Stimulated activated CD8-positive, alpha-beta memory T cell treated with anti-CD3 and anti-CD28 coated beads, Interleukin-7, amount 100 ng/mL, for 1 hour (primary cell): ENCODE results near the gene VSIG8.
A peak's percentile ranks its signal among the peaks of the same experiment; 100 is the strongest.
"Not testable (repeated sequence)": the region's sequence is repeated elsewhere in the genome, so short reads cannot be mapped to it uniquely, and the experiment has no call there.

ENCODE experiments used
- DNase-seq, 2 donors: peaks; one replicate each; pipeline ENCODE4 v3.0.0-alpha.2; 2020; ENCODE audit warnings: low read depth in 2 of 2

VSIG8 gene, protein sequence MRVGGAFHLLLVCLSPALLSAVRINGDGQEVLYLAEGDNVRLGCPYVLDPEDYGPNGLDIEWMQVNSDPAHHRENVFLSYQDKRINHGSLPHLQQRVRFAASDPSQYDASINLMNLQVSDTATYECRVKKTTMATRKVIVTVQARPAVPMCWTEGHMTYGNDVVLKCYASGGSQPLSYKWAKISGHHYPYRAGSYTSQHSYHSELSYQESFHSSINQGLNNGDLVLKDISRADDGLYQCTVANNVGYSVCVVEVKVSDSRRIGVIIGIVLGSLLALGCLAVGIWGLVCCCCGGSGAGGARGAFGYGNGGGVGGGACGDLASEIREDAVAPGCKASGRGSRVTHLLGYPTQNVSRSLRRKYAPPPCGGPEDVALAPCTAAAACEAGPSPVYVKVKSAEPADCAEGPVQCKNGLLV

DNA sequence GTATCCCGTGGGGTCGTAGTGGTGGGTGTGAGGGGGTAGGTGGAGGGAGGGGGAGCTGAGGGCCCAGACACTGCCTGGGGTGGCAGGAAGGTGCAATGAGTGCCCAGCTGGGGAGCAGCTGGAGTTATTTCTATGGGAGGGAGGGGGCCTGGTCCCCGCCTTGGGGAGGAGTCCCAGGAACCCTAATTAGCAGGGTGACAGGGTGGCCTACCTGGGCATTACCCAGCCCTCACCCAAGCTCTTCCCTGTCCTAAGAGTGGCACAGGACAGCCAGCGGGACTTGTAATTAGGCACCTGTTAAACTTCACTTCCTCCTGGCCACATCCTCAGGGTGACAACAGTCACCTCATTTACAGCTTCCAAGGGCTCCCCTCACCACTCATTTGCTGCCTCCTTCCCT, at the start of gene VSIG8:
Gene VSIG8, minus strand, starts transcription at position 101 of the 400 bp plus-strand sequence. CDS start 136 bp downstream, outside the sequence.
- no peak for DNase-seq

- no peak for DNase-seq
Measured at GRCh38 chr1:159911326-159912070, 49.0 kb upstream of the VSIG8 start.

DNA sequence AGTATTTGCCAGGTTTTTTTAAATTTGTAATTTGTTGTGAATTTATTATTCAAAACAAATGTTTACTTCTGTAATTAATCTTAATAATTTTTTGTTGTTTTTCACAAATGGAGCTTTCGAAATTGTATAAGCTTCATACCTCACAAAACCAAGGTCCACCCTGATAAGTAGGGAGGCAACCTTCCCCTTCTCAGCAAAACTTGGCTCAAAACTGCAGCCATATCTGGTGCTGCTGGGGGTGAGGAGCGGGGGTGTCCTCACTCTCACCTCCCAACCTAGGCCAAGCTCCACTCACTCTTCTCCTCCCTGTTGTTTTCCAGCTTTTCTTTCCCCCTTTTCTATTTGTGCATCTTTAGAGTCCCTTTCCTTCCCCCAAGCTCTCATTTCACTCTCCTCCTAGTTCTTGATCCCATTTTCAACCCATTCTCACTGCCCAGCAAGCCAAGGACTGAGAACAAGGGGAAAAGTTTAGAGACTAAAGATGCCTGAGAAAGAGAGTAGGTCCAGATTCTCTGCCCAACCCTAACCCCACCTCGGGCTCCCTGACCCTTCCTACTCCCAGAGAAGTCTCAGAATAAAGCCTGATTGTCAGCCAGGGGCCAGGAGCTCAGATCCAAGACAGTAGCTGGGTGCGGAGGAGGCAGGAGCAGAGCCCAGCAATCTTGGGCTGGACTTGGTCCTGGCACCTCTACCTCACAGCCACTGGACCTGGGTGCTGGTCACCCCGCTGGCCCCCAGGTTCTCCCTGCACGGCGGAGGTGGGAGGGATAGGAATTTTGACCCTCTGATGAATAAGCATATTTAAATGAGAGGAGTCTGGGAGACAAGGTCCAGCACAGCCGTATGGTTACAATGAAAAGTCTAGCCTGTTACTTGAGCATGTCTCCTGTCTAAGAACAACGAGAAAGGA, 45.8 kb upstream of the VSIG8 start:
- no peak for DNase-seq

DNA sequence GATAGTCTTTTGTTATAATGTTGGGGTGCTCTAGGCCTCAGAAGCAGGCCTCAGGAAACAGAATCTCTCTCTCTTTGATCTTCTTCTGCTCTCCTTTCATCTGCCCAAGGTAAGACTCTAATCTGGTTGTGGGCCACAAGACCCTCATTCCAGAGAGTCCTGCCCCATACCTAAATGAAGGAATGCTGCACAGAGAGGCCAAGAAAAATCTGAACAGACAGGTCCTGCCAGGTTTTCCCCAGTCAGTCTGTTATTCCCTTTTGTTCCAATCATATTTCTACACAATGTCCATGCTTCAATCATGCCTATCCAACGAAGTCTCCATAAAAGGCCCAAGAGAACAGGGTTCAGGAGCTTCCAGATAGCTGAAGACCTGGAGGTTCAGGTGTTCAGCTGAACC, 44.5 kb upstream of the VSIG8 start:
- no peak for DNase-seq

DNA sequence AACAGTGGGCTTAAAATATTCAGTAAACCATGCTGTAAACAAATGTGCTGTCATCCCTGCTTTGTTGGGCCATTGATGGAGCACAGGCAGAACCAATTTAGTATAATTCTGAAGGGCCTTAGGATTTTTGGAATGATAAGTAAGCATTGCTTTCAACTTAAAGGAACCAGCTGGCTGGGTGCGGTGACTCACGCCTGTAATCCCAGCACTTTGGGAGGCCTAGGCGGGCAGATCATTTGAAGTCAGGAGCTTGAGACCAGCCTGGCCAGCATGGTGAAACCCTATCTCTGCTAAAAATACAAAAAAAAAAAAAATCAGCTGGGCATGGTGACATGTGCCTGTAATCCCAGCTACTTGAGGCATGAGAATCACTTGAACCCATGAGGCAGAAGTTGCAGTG, 41.6 kb upstream of the VSIG8 start:
- DNase-seq = not testable (repeated sequence)

DNA sequence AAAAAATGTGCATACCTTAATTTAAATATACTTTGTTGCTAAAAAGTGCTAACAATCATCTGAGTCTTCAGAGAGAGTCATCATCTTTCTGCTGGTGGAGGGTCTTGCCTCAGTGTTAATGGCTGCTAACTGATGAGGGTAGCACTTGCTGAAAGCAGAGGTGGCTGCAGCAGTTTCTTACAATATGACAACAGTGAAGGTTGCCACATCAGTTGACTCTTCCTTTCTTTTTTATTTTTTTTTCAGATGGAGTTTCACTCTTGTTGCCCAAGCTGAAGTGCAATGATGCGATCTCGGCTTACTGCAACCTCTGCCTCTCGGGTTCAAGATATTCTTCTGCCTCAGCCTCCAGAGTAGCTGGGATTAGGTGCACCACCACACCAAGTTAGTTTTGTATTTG, 40.1 kb upstream of the VSIG8 start:
- no peak for DNase-seq

- no peak for DNase-seq
Measured at GRCh38 chr1:159900755-159901360, 38.4 kb upstream of the VSIG8 start.

DNA sequence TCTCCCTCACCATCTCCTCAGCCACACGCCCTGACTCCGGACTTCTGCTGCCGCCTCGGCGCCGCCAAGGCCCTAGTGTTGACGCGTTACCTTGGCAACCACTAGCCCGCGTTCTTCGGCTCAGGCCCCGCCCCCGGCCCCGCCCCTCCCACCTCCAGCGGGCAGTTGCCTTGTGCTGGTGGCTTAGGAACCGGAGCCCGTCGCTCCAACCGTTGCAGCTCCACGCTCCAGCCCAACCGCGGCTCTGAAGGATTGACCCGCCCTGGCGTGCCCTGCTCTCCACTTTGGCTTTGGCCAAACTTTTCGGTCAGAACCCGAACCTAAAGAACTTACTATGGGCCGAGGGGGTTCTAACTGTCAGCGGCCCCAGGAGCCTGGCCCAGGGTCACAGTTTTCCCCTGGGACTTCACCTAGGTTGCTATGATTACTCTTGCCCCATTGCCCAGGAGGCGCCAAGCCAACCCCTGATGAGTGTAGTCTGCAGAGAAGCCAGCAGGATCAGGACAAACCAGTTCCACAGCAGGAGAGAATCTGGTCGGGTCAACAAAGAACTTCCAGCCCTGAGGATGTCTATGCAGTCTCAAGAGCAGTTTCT, 37.7 kb upstream of the VSIG8 start, which contains the start of gene CFAP45:
Gene CFAP45, minus strand, starts transcription at position 80 of the 595 bp plus-strand sequence. Its CDS starts 67 bp downstream, at position 13.
- no peak for DNase-seq

DNA sequence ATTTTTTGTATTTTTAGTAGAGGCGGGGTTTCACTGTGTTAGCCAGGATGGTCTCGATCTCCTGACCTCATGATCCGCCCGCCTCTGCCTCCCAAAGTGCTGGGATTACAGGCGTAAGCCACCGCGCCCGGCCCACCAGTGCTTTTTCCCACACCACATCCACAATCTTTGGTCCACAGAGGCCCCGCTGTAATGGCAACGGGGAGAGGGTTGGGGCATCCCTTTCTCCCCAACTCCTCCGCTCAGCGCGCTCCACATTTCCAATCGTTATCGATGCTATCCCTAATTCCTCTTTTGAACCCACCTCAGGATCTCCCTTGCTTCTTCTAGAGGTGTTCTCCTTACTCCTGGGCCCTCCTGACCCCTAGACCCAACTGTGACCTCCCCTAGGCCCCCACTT, 37.2 kb upstream of the VSIG8 start:
- not testable (repeated sequence) for DNase-seq

DNA sequence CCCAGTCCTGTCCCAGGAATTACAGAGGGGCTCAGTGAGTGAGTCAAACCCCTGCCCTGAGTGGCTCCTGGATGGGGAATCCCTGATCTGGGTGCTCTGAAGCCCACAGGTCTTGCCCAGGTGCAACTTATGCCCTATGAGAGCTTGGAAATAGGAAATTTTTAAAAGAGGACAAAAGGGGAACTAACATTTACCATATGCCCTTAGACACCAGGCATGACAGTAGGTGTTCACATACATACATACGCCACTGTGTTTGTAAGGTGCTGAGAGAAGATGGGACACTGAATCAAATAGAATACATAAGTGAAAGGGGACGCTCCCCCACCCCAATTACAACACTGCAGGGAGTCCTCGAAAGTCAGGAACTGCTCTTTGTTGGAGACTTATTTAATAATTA, 36.1 kb upstream of the VSIG8 start:
- DNase-seq = no peak

DNA sequence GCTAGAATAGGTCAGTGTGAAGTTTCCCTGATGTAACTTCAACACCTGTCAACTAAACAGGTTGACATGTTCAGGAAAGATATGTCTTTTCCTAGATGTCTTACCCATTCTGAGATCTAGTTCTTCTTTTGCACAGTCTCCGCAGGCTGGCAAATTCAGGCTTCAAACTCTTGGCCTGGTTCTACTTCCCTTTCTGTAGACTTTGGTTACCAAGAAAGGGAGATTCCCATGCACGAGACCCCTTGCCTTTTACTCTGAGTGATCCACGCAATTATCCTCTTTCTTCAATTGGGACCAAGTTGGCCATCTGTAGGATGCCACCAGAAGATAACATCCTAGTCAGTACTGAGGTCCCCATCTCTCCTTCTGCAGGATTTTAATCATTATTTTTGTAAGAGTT, 35.5 kb upstream of the VSIG8 start:
- no peak for DNase-seq

GRCh38 chr1:159896546-159896930, 34.1 kb upstream of the VSIG8 start:
- no peak for DNase-seq

GRCh38 chr1:159895836-159896545, 33.5 kb upstream of the VSIG8 start:
- DNase-seq = no peak

GRCh38 chr1:159895286-159895685, 32.8 kb upstream of the VSIG8 start:
- DNase-seq = no peak

DNA sequence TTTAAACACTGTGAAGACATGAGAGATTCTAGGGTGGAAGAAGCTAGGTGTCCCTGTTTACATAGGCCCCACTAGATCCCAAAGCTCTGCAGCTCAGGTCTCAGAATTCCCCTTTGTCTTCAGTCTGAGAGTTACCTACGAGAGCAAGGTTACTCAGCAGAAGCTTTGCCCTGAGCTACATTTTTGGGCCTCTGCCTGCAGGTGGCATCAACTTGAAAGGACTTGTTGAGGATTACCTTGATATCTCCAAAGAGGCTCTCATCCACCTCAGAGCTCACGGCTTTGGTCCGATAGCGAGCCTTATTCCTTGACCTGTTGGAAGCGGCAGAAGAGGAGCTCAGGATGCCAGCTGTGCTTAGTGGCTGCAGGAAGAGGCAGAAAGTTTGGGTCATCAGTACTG, 30.5 kb upstream of the VSIG8 start:
- DNase-seq = no peak

DNA sequence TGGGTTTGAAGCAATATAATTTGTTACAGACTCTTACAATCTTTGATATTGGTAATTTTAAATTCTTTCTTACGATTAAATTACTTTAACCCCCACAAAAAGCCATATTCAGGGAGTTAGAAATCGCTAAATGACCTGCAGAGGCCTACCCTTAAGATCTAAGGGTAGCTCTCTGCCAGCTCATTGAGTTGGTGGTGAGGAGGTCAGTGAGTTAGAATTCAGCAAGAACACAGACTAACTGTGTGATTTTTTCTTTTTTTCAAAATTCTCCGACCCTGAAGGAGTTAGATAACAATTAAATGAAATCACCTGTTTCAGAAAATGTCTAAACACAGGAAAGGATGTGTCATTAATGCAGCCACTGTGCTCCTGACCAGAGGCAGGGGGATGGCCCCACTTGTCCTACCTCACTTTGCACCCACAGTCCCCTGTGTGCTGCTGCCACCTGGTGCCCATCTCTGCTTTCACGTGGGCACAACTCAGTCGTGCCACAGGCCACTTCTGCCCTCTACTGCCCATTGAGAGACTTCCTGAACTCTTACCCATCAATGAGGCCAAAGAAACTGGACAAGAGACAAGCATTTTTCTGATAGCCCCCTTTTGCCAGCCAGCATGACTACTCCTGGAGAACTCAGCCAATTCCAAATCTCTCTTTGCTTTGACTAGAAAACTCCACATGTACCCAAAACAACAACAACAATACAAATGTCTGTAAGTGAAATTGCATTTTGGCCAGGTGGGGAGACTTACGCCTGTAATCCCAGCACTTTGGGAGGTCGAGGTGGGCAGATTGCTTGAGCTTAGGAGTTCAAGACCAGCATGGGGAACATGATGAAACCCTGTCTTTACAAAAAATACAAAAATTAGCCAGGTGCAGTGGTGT, 29.1 kb upstream of the VSIG8 start:
- DNase-seq = peak; percentile 47 to 53

DNA sequence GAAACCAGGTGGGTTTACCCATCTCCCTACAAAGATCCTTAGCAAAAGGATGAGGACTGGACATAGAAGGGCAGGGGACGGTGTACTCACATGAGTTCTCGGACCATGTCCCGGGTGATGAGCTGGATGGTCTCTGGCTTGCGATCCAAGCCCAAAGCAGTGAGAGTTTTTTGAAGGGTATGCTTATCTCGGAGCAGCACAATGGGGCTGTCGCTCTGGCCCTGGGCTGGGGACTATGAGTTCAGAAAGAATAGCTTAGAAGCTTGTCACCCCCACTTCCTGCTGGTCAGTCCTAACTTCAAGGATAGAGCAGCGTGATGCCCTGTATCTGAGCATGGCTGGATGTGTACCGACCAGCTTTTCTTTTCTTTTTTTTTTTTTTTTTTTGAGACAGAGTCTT, 27.9 kb upstream of the VSIG8 start:
- no peak for DNase-seq

DNA sequence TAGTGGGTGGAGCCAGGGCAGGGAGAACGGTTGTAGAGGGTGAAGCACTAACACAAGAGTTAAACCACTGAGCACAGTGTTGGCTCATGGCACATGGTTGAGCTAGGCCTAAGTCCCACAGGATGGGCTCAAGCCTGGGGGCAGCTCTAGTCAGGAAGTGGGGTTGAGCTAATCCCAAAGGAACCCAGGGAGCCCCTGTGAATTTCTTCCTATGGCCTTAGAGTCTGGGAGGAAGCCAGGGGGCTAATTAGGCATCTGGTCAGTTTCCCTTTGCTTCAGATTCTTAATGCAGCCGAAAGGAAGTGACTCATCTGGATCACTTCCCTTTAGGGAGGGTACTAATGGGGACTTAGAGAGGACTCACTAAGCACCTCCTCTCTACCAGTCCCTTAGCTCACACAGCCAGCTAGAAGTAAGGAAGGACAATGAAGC, 27.4 kb upstream of the VSIG8 start:
- DNase-seq = no peak

GRCh38 chr1:159889202-159889601, 26.7 kb upstream of the VSIG8 start:
- DNase-seq = no peak
